Measurements from ENCODE around the gene SPATA20.

GRCh38 chr17:50498021-50498874 is 48.7 kb upstream of the SPATA20 start:
- TF ChIP-seq POLR2A (IDR thresholded peaks at IDR 0.05) (no peak), CTCF (IDR thresholded peaks at IDR 0.05) (no peak)

Measured in heart left ventricle (tissue), 13 donors.